Fibroblast of gingiva (primary cell): ENCODE measurements around the gene MACROD2.
A peak's percentile ranks its signal among the peaks of the same experiment; 100 is the strongest.

Experiments used
- DNase-seq: peaks from one replicate; pipeline ENCODE4 v3.0.0-alpha.2; 2011; ENCODE audit warnings: low read depth

MACROD2 gene

DNA sequence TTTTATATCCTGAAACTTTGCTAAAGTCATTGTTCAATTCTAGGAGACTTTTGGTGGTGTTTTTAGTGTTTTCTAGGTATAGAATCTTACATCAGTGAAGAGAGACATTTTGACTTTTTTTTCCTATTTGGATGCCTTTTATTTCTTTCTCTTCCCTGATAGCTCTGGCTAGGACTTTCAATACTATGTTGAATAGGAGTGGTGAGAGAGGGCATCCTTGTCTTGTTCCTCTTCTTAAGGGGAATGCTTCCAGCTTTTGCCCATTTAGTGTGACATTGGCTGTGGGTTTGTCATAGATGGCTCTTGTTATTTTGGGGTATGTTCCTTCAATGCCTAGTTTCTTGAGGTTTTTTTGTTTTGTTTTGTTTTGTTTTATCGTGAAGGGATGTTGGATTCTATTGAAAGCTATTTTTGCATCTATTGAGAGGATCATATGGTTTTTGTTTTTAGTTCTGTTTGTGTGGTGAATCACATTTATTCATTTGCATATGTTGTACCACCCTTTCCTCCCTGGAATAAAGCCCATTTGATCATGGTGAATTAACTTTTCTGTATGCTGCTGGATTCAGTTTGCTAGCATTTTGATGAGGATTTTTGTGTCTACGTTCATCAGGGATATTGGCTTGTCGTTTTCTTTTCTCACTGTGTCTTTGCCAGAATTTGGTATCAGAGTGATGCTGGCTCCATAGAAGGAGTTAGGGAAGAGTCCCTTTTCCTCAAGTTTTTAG is 882.1 kb downstream of the MACROD2 start:
- DNase-seq: peak; percentile 30

- DNase-seq: no peak
Observed at GRCh38 chr20:14878676-14879019, 883.3 kb downstream of the MACROD2 start.

- peak; percentile 66 for DNase-seq
Observed at GRCh38 chr20:14879020-14879697, 883.8 kb downstream of the MACROD2 start.

- no peak for DNase-seq
Observed at GRCh38 chr20:14879839-14880238, 884.5 kb downstream of the MACROD2 start.

DNA sequence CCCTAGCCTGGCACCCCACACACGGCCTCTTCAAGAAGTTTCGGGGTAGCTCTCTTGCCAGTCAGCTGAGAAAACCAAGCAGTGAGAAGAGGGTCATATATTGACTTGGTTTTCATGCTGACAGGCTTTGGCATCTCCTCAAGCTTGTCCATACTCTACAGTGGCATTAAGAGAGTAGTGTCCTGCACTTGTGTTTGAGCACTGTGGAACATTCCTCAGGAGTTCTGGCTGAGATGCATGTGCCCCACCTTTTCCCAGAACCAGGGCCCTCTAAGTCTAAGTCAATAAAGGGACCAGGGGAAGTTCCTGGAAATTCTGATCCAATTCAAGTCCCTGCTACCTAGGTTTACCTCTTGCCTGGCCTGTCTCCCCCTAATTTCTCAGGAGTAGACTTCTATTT is 886.2 kb downstream of the MACROD2 start:
- DNase-seq: no peak

- no peak for DNase-seq
Observed at GRCh38 chr20:14882157-14882556, 886.8 kb downstream of the MACROD2 start.

- DNase-seq: no peak
Observed at GRCh38 chr20:14882846-14883245, 887.5 kb downstream of the MACROD2 start.

DNA sequence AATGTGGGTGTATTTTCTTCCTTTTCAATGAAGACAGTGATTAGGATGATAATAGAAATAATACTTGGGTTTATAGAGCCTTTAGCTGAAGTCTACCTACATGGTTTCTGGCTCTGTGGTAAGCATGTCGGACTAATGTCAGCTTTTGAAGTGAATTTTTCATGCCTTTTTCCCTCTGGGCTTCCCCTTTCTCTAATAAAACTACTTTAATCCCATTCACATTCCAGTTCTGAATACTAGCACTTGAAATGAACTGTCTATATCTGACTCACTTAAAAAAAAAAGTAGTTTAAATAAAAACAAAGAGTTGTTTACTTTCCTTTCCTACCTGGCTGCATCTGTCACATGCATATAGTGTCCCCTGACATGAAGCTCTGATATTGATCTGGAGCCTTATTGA is 888.0 kb downstream of the MACROD2 start:
- DNase-seq: no peak

DNA sequence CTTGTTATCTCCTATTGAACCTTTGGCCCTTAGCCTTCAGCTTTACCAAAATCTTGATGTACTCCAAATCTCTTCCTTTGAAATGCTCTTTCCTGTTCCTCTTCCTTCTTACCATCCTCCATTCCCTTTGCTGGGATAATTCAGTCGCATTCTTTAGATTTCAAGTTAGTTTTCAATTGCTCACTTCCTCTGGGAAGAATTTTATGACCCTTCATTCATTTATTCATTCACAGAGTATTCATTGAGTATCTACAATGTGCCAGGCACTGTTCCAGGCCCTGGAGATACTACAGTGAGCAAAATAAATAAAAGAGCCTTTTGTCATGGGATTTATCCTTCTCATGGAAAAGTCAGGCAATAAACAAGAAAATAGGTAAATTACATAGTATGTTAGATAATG is 890.3 kb downstream of the MACROD2 start:
- no peak for DNase-seq

GRCh38 chr20:14888134-14888533 is 892.8 kb downstream of the MACROD2 start:
- no peak for DNase-seq

GRCh38 chr20:14889496-14890255 is 894.4 kb downstream of the MACROD2 start:
- DNase-seq: no peak

GRCh38 chr20:14890713-14891112 is 895.4 kb downstream of the MACROD2 start:
- no peak for DNase-seq

DNA sequence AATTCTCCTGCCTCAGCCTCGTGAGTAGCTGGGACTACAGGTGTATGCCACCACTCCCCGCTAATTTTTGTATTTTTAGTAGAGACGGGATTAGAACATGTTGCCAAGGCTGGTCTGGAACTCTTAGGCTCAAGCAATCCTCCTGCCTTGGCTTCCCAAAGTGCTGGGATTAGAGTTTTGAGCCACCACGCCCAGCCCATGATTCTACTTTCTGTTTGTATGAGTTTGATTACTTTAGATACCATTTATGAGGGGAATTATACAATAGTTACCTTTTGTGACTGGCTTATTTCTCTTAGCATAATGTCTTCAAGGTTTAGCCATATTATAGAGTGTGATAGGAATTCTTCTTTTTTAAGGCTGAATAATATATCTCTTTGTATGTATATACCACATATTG is 897.5 kb downstream of the MACROD2 start:
- DNase-seq: no peak

DNA sequence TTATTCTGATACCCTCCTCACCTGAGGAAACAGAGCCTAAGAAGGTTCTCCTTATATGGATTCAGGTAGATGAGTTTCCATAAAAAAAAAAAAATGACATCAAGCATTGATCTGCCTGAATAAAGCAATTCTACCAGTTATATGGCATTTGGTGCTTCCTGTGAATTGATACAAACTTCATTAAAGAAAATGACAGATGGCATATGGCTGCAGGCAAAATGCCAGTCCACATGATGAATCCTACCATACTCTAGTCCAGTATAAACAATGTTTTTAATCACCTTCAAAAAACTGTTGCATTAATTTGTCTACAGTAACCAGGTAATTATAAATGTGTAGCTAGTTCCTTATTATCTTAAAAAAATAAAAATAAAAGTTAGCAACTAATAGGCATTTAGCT is 901.3 kb downstream of the MACROD2 start:
- DNase-seq: no peak

DNA sequence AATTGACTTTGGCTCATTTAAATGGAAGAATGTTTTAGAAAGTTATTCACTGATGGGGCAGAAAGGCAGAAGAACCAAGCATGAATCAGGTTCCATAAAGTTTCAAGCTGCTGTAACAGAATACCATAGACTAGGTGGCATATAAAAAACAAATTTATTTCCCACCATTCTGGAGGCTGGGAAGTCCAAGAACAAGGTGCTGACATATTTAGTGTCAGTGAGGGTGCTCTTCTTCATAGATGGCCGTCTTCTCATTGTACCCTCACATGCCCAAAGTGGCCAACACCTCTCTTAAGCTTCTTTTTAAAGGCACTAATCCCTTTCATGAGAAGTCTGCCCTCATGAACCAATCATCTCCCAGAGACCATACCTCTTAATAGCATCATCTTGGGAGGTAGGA is 902.3 kb downstream of the MACROD2 start:
- no peak for DNase-seq

DNA sequence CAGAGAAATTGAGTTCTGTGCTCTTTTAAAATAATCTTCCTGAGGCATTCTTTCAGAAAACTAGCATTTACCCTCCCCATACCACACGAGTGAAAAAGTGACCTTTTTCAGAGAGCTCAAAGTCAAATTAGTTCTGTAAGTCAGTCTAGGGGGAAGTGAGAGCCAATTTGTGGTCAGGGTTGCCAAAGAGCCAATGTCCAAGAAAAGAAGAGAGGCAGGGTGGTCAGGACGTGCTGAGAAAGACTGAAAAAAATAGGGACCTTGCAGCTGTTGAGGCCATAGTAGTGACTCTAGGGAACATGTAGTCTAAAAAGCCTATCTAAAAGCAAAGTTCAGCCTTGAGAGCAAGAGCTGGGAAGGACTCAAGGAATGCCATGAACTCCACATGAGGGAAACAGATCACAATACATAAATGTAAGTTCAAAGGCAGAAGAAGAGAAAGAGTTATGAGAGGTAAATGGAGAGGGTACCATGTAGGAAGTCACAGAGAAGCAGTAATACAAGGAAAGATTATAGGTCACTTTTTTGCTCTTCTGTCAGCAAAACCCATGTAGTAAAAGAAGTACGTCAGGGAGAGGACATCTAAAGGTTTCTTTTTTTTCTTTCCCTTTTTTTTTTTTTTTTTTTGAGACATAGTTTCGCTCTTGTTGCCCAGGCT is 907.2 kb downstream of the MACROD2 start:
- DNase-seq: no peak

DNA sequence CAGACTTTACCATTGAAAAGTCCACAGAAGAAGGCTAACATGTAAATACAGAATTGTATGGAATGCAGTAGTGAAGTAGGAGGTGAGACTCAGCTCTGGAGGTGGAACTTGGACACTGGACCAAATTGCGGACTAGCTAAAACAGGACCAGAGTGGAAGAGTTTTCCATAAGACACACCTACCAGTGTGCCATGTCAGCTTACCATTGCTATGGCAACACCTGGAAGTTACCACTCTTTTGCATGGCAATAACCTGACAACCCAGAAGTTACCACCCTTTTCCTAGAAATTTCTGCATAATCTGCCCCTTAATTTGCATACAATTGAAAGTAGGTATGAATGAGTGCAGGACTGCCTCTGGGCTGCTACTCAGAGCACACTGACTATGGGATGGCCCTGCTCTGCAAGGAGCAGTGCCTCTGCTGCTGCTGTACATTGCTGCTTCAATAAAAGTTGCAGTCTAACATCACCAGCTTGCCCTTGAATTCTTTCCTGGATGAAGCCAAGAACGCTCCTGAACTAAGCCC is 911.7 kb downstream of the MACROD2 start:
- DNase-seq: no peak

DNA sequence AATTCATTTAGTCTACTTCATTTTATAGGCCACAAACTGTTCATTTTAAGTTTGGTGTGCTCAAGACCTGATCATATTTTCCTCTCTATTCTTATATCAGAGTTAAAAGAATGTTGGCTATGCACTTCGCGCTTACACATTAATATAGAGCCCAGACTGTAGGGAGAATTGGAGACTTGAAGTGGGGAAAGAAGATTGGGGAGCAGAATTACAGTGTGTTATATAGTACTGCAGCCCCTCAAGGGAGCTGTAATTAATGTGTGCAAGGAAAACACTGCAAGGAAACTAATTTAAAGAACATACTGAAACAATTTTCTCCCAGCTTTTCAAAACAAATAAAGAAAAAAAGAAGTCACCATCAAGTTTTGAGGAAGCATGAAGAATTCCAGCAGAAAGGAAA is 914.8 kb downstream of the MACROD2 start:
- no peak for DNase-seq

DNA sequence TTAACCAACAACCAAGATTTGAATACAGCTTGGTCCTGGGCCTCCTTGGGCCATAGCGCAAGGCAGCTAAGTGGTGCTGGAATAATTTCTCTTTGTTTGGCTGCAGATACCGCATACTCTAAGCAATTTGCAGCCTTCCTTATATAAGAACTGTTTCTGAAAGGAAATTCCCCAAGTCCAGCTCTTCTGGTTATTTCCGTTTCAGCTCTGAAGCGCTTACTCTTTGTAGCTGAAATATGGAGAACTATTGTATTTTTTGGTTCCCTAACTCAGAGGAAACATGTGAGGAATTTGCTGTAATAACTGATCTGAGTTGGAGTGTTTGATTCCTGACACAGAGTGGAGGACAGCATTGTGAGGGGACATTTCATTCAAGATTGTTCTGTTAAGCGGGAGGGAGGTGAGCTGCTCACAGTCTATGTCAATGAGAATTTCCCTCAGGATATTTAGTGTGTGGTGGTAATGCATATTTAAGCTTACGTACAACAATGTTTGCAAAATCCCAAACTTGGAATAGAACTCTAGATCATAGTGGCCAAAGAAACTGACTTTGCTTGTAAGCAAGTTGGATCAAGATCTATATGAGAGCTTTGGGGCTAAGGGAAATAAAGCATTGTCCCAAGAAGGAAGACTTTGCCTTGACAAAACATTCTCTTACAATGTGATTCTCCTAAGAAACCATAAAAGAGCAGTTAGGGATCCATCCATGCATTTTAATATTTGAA is 918.7 kb downstream of the MACROD2 start:
- no peak for DNase-seq

DNA sequence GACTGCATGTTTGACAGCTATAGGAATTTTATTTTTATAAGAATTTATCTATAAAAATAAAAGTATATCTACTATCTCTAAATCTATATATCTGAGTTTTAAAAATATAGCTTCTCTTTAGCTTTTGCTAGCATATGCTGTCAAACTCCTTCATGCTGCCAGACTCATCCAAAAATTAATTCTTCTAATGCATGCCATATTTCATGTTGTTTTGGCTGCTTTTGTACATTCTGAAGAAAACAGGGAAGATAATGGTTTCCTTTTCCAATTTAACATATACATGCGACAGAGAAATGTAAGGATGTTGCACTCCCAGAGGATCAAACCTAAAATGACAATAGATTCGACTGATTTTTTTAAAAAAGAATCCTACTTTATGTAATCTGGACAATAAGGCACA is 919.3 kb downstream of the MACROD2 start:
- no peak for DNase-seq

DNA sequence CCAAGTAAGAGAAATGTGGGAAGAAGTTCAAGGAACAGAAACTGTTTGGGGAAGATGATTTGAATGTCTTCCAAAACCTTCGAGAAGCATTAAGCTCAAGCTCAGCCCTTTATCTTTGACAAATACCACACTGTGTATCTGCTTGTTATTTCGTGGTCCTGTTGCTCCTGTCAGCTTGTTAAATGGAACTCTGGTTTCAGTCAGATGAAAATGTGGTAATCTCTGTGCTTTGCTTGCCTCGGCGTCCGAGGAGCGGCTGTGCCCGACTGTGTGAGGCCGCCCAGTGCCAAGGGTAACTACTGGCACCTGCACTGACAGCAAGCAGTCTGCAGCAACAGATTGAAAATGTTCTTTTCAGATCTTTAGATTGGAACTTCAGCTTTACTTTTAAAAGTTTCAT is 920.0 kb downstream of the MACROD2 start:
- DNase-seq: no peak
